Activated CD8-positive, alpha-beta memory T cell treated with anti-CD3 and anti-CD28 coated beads, Interleukin-2, amount 50 U/mL, for 24 hours (primary cell): ENCODE results near the gene AATK.
"Not testable (repeated sequence)": the region's sequence is repeated elsewhere in the genome, so short reads cannot be mapped to it uniquely, and the experiment has no call there.

ENCODE experiments used
- DNase-seq: peaks from one replicate; pipeline ENCODE4 v3.0.0-alpha.2; 2020; ENCODE audit errors: extremely low read depth

Gene AATK

GRCh38 chr17:81092518-81093095 lies 73.4 kb downstream of the AATK start:
- no peak for DNase-seq

DNA sequence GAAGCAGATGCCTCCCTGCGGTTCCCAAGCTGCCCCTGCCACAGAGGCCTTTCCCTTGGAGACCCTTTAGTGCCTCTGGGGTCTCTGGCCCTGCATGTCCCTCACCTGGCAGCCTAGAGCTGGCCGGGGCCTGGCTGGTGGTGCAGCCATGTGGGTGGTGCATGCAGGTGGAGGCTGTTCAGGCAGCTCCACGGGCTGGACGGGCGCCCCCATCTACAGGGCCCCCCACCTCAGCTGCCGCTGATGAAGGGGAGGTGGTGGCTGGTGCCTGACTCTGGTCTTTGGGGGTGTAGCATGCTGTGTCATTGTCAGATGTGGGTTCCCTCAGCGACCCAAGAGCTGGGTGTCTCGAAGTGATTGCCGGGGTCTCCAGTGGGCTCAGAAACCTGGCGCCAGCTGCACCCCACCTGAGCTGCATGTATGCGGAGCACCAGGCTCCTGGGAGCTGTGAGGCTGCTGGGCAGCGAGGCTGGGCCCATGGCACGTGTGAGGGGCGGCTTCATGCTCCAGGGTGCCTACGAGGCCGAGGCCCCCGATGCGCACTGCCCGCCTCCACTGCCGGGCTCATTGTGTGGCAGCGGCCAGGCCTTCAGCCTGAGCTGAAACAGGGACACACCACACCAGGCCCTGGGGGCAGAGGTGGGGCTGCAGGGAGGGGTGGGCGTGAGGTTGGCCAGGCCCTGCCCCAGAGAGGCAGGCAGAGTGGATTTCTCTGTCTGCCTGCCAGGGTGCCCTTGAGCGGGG lies 74.1 kb downstream of the AATK start:
- DNase-seq, result no peak

GRCh38 chr17:81091154-81091553 lies 74.9 kb downstream of the AATK start:
- DNase-seq, result no peak

GRCh38 chr17:81090361-81091136 lies 75.5 kb downstream of the AATK start:
- no peak for DNase-seq

- DNase-seq, result no peak
These were observed 79.1 kb downstream of the AATK start for GRCh38 chr17:81086789-81087551.

DNA sequence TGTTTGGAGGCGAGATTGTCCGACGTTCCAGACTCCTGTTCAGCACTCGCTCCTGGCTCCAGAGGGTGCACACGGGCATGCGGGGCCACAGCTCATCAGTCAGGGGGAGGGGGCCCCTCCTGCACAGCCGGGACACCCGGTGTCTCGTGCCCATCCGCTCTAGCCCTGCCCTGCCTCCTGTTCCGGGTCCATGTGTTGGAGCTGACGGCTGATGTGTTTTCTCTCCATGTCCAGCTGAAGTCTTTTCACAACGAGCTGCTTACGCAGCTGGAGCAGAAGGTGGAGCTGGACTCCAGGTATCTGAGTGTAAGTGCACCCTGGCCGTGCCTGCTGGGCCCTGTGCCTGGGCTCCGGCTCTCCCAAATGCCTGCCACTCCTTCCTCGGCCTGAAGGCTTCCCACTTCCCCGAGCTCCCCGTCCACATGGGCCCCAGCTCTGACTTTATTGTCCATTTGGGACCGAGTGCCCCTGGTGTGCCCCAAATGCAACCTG lies 80.6 kb downstream of the AATK start:
- DNase-seq, result no peak

- no peak for DNase-seq
These were observed 81.2 kb downstream of the AATK start for GRCh38 chr17:81084680-81085419.

GRCh38 chr17:81083125-81083765 lies 82.8 kb downstream of the AATK start:
- DNase-seq, result no peak

- no peak for DNase-seq
These were observed 83.6 kb downstream of the AATK start for GRCh38 chr17:81082177-81083073.

DNA sequence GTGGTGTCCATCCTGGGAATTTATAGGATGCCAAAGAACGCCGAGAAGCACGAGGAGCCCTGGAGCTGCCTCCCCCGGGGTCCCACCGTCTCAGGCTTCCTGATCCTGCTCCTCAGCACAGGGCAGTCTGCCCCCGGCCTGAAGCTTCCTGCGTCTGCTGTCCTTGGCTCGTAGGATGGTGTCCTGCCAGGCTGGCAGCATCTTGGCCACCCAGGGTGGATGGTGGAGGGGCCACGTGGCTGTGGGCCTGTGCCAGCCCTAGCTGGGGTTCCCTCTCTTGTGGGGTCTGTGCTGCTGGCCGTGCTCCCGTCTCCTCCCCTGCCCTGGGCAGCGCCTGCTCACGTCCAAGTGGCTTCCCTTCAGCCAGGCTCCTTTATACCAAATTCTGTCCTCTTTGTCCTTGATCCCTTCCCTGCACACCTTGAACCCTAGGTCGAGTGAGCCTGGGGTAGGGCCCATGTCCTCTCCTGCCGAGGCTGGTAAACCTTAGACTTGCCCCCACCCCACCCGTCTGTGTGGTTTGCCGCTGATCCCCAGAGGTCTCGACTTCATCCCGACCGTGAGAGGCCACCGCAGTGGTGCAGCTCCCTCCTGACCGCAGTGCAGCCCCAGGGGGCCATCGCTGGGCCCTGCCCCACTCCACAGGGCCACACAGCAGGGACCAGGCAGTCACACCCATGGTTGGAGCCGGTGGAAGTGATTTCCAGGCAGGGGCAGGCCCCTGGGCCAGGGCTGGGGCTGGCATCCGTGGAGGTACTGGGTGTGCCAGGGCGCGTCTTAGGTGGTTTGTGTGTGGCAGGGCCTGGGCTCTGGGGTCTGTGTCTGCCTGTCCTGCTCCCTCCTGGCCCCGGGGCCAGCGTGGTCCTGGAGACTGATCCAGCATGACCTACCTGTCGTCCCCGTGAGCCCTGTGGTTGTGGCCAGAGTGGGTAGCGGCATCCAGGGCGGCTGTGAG lies 84.5 kb downstream of the AATK start:
- no peak for DNase-seq

GRCh38 chr17:81080019-81080418 lies 86.0 kb downstream of the AATK start:
- no peak for DNase-seq

DNA sequence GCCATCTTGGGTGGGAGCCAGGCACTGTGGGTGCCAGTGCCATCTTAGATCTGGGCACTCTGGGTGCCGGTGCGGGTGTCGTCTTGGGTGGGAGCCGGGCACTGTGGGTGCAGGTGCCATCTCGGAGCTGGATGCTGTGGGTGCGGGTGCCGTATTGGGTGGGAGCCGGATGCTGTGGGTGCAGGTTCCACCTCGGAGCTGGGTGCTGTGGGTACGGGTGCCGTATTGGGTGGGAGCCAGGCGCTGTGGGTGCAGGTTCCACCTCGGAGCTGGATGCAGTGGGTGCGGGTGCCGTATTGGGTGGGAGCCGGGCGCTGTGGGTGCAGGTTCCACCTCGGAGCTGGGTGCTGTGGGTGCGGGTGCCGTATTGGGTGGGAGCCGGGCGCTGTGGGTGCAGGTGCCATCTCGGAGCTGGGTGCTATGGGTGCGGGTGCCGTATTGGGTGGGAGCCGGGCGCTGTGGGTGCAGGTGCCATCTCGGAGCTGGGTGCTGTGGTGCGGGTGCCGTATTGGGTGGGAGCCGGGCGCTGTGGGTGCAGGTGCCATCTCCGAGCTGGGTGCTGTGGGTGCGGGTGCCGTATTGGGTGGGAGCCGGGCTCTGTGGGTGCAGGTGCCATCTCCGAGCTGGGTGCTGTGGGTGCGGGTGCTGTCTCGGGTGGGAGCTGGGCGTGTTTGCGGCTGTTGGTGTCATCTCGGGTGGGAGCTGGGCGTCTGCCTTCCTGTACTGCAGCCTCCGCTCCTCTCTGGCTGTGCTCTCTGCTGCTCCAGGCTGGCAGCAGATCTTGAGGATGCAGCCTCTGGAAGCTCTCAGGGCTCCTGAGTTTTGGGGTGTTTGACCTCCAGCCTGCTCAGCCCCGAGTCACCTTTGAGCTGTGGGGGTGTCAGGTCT lies 87.8 kb downstream of the AATK start:
- not testable (repeated sequence) for DNase-seq

DNA sequence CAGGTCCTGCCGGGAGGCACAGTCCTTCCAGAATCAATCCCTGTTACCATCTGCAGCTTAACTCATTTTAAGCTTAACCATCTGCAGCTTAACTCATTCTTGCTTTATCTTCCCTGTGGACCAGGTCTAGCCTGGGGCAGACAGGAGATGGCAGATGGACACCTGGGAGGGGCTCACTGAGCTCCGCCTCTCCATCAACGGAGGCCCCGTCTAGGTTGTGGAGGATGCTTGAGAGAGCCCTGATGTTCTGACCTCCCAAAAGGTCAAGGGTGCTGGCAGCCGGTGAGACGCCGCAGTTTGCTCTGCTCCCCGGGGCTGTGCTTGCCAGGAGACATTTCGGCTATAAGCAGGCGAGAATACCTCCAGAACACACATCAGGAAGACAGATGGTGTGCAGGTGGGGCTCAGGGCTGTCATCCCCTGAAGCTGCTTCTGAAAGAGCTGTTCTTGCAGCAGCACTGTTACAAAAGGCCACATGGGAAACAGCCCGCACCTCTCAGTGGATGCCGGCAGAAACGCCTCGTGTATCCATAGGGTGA lies 89.8 kb downstream of the AATK start:
- no peak for DNase-seq

DNA sequence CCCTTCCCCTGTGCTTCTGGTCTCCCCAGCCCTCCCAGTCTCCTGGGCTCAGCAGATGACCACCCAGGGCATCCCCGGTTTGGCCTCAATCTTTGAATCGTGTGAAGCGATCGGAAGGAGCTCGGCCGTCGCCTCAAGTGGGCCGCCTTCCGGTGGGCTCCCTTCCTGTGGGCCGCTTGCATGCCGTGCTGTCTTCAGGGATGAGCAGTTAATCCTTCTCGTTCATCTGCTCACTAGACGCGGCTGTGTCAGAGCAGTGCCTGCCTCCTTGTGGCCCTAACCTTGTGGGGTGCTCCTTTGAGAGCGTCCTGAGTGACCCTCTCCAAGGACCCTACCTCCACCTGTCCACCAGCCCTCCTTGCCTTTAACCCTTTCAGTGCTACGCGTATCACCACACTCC lies 90.7 kb downstream of the AATK start:
- DNase-seq, result no peak

DNA sequence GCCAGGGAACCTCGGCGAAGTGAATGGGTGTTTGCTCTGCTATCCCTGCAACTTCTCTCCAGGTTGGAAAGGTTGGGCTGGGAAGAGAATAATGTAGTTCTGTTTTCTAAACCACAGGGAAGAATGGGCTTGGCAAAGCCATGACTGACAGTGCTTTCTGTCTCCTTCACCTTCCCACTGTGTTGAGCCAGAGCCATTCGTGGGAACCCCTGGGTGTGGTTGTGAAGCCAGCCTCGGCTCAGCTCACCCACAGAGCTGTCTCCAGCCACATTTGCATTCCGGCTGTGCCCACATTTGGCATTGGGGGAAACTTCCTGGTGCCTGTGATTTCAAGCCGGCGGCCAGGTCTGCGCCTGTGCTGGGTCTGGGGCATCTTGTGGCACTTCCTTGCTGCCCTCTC lies 91.1 kb downstream of the AATK start:
- no peak for DNase-seq

- DNase-seq, result no peak
These were observed 91.8 kb downstream of the AATK start for GRCh38 chr17:81073967-81074839.
